Panc1 (cell line): ENCODE measurements around the gene DAGLA. TPM values are rescaled to one million over a fixed set of nuclear protein-coding genes. Genes with fewer than 3 reads are reported as not detected.

Experiments used
- ATAC-seq: fragments of 200-7000 bp; cut with Tn5 transposase; 2 replicates; pipeline ENCODE4 v1.9.1; 2020; ENCODE audit warnings: mild to moderate bottlenecking, moderate library complexity
- BruUV-seq: library from RNA; stranded (reverse); fragments of 400-500 nt; replicated peaks from 2 replicates; lab custom pipeline; 2021; lab: Mats Ljungman, UMichigan
- CTCF ChIA-PET: fragments of 300-600 bp; sonication (Branson Sonifier 250); formaldehyde crosslinking; loops from one replicate; lab custom pipeline; 2022; ENCODE audit warnings: antibody characterized with exemption; lab: Charles Lee
- POLR2A ChIA-PET: fragments of 300-600 bp; sonication (Branson Sonifier 250); formaldehyde crosslinking; loops from one replicate; lab custom pipeline; 2022; ENCODE audit warnings: antibody characterized with exemption; lab: Charles Lee
- DNase-seq: peaks from one replicate; pipeline ENCODE4 v3.0.0-alpha.2; 2010; ENCODE audit warnings: low read depth, low spot score
- H3K27ac ChIP-seq: 2 replicates; pipeline ENCODE4 v1.5.1; 2011; ENCODE audit warnings: mild to moderate bottlenecking, low read length, inconsistent platforms
- H3K27me3 ChIP-seq: fragments of 200-500 bp; sonication (Bioruptor generic); 2 replicates; pipeline ENCODE4 v1.6.0; 2014; ENCODE audit warnings: low read length, inconsistent platforms; ENCODE audit not compliant: control insufficient read depth, insufficient read depth
- H3K36me3 ChIP-seq: fragments of 200-500 bp; sonication (Bioruptor generic); 2 replicates; pipeline ENCODE4 v1.5.1; 2014; ENCODE audit warnings: inconsistent platforms, mild to moderate bottlenecking, low read length, moderate library complexity; ENCODE audit not compliant: control insufficient read depth, insufficient read depth
- H3K4me1 ChIP-seq: 2 replicates; pipeline ENCODE4 v1.5.1; 2011; ENCODE audit warnings: inconsistent platforms, mild to moderate bottlenecking, low read length, moderate library complexity; ENCODE audit not compliant: control insufficient read depth, insufficient read depth
- H3K4me3 ChIP-seq, 2 experiments: 2 replicates each; pipeline ENCODE4 v1.5.1; 2011 to 2012; ENCODE audit warnings: low read depth in 2 of 2, low read length in 2 of 2, mild to moderate bottlenecking in 2 of 2, inconsistent platforms in 1 of 2, moderate library complexity in 1 of 2
- H3K9me3 ChIP-seq: fragments of 200-500 bp; sonication (Bioruptor generic); 2 replicates; pipeline ENCODE4 v1.5.1; 2014; ENCODE audit warnings: low read depth, mild to moderate bottlenecking, inconsistent platforms, low read length, moderate library complexity; ENCODE audit not compliant: control insufficient read depth, insufficient read depth
- POLR2AphosphoS5 ChIP-seq: IDR thresholded peaks from 2 replicates; pipeline ENCODE4 v1.6.1; 2012; ENCODE audit warnings: mild to moderate bottlenecking, low read depth, low read length, moderate library complexity
- SIN3A ChIP-seq: IDR thresholded peaks from 2 replicates; pipeline ENCODE4 v1.6.1; 2012; ENCODE audit warnings: low read depth, mild to moderate bottlenecking, low read length, moderate library complexity, borderline replicate concordance; ENCODE audit not compliant: insufficient read depth
- TCF7L2 ChIP-seq: IDR thresholded peaks from 2 replicates; pipeline ENCODE4 v1.6.1; 2011; ENCODE audit warnings: mild to moderate bottlenecking, low read depth, low read length, inconsistent platforms
- in situ Hi-C: cut with HindIII; loops from 2 replicates; pipeline ENCODE4 v1.10.0; 2016; ENCODE audit warnings: low sequenced_read_pairs, low pct_unique_long_range_greater_than_20kb
- intact Hi-C: fragments of 100-400 bp; cut with micrococcal nuclease; formaldehyde crosslinking; loops from one replicate; pipeline ENCODE4 v1.10.0; 2022; ENCODE audit not compliant: unreplicated experiment
- total RNA-seq: library from RNA; stranded (reverse); gene quantifications from one replicate; pipeline ENCODE4 v1.2.1, GENCODE V29; 2021; ENCODE audit not compliant: unreplicated experiment
- TF ChIP-seq, protein P1 (sequence below): fragments of 450-650 bp; IDR thresholded peaks from 2 replicates; pipeline ENCODE4 v1.5.1; 2017; ENCODE audit warnings: mild to moderate bottlenecking
- TF ChIP-seq, protein P2 (sequence below), 2 experiments: IDR thresholded peaks; 2 replicates each; pipeline ENCODE4 v1.6.1; 2011 to 2012; ENCODE audit warnings: low read depth in 2 of 2, control low read depth in 1 of 2, low read length in 1 of 2, mild to moderate bottlenecking in 1 of 2, moderate library complexity in 1 of 2; ENCODE audit not compliant: insufficient read depth in 1 of 2

DAGLA gene
- total RNA-seq, 1 experiment from 2014 or later = 6.4 TPM

DNA sequence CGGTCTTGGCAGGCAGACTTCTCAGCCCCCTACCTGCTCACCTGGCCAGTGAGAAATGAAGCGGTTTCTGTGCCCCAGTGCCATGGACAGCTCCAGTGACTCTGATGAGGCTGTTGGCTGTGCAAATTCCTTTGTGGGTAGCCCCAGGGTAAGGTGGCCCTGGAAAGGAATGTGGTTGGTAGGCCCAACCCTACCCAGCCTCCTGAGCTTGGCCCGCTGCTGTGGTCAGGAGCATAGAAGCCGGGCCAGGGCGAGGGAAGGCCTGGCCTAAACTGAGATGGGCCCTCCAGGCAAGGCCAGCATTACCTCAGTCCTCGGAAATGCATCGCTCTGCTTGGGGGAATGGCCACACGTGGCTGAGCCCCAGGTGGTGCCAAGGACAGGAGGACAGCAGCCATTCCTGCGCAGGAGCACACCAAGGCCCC, 16.9 kb downstream of the DAGLA start:
- ATAC-seq = peak; percentile 22; the same call in 1 of the 2 replicates

DNA sequence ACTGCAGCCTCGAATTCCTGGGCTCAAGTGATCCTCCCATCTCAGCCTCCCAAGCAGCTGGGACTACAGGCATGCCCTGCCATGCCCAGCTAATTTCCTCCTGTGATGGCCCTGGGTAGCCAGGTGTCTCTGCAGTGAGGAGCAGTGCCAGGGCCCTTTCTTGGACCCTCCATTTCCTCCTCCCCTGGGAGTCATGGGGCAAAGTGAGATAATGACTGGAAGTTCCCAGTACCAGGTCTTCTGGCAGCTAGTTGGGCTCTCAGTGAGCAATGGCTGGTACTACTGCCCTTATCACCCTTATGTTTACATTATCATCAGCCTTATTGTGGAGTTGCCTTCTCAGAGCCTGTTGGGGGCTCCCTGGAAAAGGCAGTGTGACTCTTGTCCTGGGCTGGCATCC, 17.6 kb downstream of the DAGLA start:
- no peak overlapping the region for H3K4me3 ChIP-seq
- no peaks in the 10 kb centered on the region for H3K9me3 ChIP-seq
- no TSS peak for BruUV-seq
- H3K27me3 ChIP-seq = no peaks in the 10 kb centered on the region
- in situ Hi-C loops (no loop called here), intact Hi-C loops (no loop called here)
- H3K36me3 ChIP-seq = no peaks in the 10 kb centered on the region
- DNase-seq (no peak), ATAC-seq (no peak)
- POLR2A ChIA-PET = no interaction called here
- no peak for TF ChIP-seq POLR2AphosphoS5
- no peak for TF ChIP-seq SIN3A
- no peak for TF ChIP-seq TCF7L2
- TF ChIP-seq, protein P1, sequence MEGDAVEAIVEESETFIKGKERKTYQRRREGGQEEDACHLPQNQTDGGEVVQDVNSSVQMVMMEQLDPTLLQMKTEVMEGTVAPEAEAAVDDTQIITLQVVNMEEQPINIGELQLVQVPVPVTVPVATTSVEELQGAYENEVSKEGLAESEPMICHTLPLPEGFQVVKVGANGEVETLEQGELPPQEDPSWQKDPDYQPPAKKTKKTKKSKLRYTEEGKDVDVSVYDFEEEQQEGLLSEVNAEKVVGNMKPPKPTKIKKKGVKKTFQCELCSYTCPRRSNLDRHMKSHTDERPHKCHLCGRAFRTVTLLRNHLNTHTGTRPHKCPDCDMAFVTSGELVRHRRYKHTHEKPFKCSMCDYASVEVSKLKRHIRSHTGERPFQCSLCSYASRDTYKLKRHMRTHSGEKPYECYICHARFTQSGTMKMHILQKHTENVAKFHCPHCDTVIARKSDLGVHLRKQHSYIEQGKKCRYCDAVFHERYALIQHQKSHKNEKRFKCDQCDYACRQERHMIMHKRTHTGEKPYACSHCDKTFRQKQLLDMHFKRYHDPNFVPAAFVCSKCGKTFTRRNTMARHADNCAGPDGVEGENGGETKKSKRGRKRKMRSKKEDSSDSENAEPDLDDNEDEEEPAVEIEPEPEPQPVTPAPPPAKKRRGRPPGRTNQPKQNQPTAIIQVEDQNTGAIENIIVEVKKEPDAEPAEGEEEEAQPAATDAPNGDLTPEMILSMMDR = no peak
- TF ChIP-seq, protein P2, sequence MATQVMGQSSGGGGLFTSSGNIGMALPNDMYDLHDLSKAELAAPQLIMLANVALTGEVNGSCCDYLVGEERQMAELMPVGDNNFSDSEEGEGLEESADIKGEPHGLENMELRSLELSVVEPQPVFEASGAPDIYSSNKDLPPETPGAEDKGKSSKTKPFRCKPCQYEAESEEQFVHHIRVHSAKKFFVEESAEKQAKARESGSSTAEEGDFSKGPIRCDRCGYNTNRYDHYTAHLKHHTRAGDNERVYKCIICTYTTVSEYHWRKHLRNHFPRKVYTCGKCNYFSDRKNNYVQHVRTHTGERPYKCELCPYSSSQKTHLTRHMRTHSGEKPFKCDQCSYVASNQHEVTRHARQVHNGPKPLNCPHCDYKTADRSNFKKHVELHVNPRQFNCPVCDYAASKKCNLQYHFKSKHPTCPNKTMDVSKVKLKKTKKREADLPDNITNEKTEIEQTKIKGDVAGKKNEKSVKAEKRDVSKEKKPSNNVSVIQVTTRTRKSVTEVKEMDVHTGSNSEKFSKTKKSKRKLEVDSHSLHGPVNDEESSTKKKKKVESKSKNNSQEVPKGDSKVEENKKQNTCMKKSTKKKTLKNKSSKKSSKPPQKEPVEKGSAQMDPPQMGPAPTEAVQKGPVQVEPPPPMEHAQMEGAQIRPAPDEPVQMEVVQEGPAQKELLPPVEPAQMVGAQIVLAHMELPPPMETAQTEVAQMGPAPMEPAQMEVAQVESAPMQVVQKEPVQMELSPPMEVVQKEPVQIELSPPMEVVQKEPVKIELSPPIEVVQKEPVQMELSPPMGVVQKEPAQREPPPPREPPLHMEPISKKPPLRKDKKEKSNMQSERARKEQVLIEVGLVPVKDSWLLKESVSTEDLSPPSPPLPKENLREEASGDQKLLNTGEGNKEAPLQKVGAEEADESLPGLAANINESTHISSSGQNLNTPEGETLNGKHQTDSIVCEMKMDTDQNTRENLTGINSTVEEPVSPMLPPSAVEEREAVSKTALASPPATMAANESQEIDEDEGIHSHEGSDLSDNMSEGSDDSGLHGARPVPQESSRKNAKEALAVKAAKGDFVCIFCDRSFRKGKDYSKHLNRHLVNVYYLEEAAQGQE (IDR thresholded peaks at IDR 0.05; ENCODE audit: insufficient read depth in 1 of 2, low read depth in 2 of 2, low read length in 1 of 2) = no peak
- CTCF ChIA-PET = no interaction called here
- 0 out of 2 replicates have a peak overlapping the region, but pooled peaks have one; percentile 39 for H3K27ac ChIP-seq
- H3K4me1 ChIP-seq = peaks cover 77% of the 10 kb centered on the region

More for the DNA sequence above, 16.9 kb downstream of the DAGLA start:
- TF ChIP-seq, protein P2 (IDR thresholded peaks at IDR 0.05; ENCODE audit: insufficient read depth in 1 of 2, low read depth in 2 of 2, low read length in 1 of 2) = peak in 1 of 2 experiments; percentile 64; a peak in 2 of 4 replicates
- TF ChIP-seq TCF7L2 = no peak
- ChIA-PET CTCF (no interaction called here), POLR2A (no interaction called here)
- Histone ChIP-seq H3K27ac (peak overlapping the region; percentile 62), H3K9me3 (no peaks in the 10 kb centered on the region), H3K36me3 (no peaks in the 10 kb centered on the region), H3K4me1 (peaks cover 77% of the 10 kb centered on the region), H3K27me3 (no peaks in the 10 kb centered on the region), H3K4me3 (no peak overlapping the region)
- no peak for DNase-seq
- intact Hi-C loops = no loop called here
- in situ Hi-C loops = no loop called here
- no TSS peak for BruUV-seq
